Activated T-cell treated with anti-CD3 and anti-CD28 coated beads, Interleukin-2, amount 50 U/mL, for 1 hour (primary cell): ENCODE data around the gene NTRK3.
"Not testable (repeated sequence)": the region's sequence is repeated elsewhere in the genome, so short reads cannot be mapped to it uniquely, and the experiment has no call there.

Experiments used
- DNase-seq: peaks from one replicate; pipeline ENCODE4 v3.0.0-alpha.2; 2020

The NTRK3 gene

GRCh38 chr15:87863152-87863551, 393.4 kb downstream of the NTRK3 start:
- DNase-seq, result no peak

DNA sequence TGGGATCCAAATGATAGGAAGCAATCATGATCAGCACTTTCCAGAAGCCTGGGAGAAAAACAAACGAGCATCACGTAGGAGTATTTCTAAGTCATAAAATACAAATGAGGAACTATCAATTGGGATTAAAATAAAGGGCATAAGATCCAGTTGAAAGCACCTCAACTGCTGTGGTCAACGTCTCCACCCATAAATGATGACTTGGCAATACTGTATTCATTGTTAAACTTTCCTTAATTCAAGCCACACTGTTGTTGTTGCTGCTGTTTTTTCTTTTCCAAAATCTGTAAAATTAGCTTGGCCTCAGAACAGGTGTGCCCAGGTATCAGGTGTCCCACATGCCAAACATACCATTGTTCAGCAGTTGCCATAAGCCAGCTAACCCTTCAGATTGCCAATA, 395.8 kb downstream of the NTRK3 start:
- no peak for DNase-seq

DNA sequence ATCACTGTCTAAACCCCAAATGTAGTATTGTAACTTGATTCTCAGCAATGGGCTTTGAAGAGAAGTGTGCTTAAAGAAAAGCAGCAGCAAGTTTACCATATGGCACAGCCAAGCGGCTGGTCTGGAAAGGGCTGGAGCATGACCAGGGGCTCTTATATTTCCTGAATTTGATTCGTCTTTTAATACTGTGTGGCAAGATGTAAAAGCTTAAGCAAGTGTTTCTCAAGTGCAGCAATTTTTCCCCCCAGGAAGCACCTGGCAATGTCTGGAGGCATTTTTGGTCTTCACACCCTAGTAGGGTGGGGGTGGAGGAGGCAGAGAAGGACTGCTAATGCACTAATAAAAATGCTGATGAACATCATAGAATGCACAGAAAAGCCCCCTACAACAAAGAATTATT, 397.9 kb downstream of the NTRK3 start:
- DNase-seq, result no peak

GRCh38 chr15:87851497-87851896, 405.0 kb downstream of the NTRK3 start:
- DNase-seq, result no peak

DNA sequence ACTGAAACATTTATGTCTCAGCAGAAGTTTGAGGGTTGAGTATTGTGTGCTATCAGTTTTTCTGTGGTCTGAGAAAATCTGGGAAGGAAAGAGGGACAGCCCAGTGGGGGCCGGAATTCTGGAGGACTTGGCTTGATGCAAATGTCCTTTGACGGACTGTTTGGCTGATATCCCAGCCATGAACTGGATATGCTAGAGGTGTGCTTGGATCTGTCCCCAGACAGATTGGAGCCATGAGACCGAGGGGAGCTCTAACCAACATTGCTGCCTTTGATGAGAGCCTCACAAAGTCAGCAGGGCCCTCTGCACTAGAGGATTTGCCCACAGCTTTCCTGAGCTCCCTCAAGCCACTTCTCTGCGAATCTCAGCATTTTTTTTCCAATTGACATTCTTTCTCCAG, 405.6 kb downstream of the NTRK3 start:
- no peak for DNase-seq

DNA sequence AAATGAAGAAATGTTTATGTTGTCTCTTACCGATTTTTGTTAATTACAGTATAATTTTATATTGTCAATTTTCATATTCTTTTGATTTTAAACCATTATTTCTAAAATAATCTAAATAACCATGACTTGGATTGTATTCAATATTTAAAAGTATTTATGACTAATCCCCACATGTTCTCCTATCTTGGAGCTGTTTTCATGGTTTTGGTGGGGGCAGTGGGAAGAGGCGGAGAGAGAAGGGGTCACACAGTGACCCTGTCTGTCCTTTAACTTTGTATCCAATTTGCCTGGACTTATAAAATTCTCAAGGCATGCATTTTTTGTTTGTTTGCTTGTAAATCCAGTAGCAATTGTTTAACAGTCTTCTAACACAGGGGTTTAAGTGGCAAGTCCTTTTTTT, 407.4 kb downstream of the NTRK3 start:
- no peak for DNase-seq

DNA sequence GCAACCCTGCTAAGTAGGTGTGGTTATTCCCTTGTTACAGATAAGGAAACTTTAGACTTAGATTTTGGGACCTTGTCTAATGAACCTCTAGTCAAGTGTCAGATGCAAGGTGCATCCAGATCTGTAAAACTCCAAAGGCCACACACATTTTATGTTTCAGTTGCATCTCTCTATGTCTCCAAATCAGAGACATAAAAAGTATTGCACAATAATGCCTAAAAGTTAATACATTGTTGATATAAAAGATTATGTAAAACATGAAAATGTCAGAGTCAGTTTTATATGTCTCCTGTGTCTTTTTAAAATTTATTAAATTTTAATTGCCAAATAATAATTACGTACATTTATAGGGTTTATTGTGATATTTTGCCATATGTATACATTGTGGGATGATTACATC, 408.5 kb downstream of the NTRK3 start:
- no peak for DNase-seq

- no peak for DNase-seq
Measured at GRCh38 chr15:87846746-87847145, 409.8 kb downstream of the NTRK3 start.

DNA sequence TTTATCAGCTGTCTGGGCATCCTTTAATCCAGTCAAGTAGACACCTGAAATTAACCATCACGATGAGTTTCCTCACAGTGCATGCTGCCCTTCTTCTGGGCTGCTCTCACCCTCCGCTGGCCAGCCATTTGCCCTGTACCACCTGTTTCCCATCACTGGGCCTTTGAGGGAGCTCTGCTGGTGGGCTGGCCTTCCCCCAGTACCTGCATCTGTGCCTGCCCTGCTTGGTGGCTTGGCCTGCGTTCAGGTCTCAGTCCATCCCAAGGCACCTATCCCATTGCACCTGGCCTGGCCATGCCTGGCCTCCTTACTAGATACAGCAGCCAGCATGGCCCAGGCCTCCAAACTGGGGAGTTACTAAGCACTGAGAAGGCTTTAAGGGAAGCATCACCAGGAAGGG, 413.2 kb downstream of the NTRK3 start:
- DNase-seq, result no peak

DNA sequence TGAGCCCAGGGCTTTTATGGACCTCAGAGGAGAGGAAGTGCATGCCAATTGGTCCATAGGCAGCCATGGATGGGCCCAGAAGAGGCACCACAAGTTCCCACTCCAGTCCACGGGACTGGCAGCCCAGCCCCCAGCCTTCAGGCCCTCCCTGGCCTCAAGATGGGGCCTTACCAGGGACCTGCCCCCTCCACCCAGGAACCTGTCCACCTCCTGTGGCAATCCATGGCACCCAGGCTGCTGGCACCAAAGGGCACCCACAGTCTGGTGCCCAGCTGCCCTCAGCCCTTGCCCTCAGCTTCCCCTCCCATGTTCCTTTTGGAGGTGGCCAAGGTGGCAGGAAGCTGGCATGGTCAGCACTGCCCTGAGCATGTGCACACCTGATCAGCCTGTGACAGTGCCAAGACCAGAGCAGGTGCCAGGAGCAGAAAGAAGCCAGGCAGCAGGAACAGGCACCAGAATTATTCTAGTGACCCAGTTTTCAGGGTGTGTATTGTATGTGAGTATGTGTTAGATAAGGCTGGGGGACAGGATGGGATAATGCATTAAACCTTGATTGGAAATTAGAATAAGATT, 415.0 kb downstream of the NTRK3 start:
- no peak for DNase-seq

DNA sequence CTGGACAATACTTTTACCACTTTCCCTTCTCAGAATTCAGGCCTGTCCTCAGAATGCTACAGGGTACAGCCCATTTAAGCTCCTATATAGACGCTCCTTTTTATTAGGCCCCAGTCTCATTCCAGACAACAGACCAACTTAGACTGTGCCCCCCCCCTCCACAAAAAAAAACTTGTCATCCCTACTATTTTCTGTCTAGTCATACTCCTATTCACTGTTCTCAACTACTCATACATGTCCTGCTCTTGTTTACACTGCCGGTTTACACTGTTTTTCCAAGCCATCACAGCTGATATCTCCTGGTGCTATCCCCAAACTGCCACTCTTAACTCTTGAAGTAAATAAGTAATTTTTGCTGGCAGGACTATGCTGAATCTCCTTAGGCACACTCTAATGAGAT, 420.7 kb downstream of the NTRK3 start:
- not testable (repeated sequence) for DNase-seq

- not testable (repeated sequence) for DNase-seq
Measured at GRCh38 chr15:87833333-87833732, 423.2 kb downstream of the NTRK3 start.

GRCh38 chr15:87829332-87830050, 427.0 kb downstream of the NTRK3 start:
- no peak for DNase-seq

DNA sequence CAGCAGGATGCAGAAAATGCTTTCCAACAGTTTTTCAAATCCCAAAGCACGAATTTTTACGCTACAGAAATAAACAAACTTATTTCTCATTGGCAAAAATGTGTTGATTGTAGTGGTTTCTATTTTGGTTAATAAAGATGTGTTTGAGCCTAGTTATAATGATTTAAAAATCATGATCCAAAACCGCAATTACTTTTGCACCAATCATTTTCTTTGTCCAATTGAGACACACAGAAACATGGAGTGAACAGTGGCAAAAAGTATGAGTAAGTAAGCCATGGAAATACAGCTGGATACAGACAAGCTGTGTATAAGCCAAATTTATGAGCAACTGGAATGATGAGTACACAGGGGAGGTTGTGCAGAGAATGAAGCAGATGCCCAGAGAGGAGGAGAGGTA, 427.9 kb downstream of the NTRK3 start:
- no peak for DNase-seq

DNA sequence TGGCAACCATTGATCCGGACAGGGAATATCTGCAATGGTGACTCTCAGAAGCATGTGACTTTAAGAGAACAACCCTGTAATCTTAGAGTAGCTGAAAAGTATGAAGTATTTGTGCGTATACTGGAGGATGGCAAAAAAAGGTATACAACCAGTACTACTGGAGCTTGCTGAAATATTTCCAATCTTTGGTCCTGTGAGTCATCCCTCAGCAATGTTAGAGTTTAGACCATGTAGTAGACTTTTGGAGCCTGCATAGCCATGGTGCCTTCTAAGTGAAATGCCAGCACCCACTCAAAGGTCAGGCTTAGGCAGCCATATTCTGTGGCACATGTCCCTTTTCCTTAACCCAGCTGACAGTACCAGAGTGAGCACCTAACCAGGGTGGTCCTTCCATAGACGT, 429.4 kb downstream of the NTRK3 start:
- DNase-seq, result no peak

- DNase-seq, result no peak
Measured at GRCh38 chr15:87826119-87826747, 430.3 kb downstream of the NTRK3 start.

DNA sequence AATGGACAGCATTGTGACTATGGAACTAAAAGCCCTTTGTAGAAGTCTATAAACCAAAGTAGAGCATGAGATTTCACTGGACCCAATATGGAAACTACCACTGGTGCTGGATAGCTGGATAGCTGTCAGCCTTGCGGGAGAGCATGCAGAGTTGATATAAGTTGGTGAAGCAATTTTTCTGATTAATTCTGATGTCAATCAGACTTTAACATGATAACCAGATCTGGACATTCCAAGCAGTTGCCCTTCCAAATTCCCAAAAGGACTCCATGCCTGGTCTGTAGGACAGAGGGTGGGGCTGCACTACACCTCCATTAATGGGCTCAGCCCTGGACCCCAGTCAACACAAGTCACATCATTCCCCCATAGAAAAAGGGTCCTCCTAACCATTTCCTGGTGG, 437.8 kb downstream of the NTRK3 start:
- no peak for DNase-seq

- DNase-seq, result no peak
Measured at GRCh38 chr15:87817553-87817952, 439.0 kb downstream of the NTRK3 start.

DNA sequence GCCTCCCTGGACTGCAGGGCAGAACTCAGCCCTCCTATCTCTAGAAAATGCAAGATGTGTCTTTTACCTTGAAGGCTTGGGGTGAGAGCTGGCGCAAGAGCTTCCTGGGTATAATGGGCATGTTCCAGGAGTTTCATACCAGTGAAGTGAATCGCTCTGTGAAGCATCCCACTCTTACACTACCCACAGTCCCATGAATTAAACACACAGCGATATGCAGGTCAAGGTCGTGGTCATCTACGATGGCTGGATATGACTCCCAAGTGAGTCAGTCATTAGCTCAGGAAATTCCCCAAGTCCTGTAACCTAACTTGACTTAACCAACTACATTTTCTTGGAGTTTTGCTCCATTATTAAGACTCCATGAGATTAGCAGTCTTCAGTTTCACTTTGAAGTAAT, 439.7 kb downstream of the NTRK3 start:
- DNase-seq, result no peak

DNA sequence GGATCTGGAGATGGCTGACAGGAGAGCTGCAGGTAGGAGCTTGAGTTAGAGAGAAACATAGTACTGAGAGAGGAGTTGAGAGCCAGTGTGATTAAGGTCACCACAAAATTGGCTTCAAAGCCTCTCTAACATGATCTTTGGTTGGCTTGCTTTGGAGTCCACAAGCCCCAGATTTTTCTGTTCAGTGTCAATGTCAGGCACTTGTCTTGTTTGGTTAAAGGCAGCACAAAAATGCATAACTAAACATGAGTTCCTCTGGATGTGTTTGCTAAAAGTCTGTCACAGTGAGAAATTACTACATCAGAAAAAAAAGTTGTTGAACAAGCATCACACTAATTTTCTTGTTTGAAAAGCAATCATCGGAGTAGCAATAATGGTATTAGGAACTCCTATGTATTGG, 440.5 kb downstream of the NTRK3 start:
- no peak for DNase-seq
